ENCODE data around the gene GALNT9. TPM values are rescaled to one million over a fixed set of nuclear protein-coding genes. Genes with fewer than 3 reads are reported as not detected.

Gene GALNT9
- total RNA-seq, 1 experiment from 2014 or later: 0.54 TPM

DNA sequence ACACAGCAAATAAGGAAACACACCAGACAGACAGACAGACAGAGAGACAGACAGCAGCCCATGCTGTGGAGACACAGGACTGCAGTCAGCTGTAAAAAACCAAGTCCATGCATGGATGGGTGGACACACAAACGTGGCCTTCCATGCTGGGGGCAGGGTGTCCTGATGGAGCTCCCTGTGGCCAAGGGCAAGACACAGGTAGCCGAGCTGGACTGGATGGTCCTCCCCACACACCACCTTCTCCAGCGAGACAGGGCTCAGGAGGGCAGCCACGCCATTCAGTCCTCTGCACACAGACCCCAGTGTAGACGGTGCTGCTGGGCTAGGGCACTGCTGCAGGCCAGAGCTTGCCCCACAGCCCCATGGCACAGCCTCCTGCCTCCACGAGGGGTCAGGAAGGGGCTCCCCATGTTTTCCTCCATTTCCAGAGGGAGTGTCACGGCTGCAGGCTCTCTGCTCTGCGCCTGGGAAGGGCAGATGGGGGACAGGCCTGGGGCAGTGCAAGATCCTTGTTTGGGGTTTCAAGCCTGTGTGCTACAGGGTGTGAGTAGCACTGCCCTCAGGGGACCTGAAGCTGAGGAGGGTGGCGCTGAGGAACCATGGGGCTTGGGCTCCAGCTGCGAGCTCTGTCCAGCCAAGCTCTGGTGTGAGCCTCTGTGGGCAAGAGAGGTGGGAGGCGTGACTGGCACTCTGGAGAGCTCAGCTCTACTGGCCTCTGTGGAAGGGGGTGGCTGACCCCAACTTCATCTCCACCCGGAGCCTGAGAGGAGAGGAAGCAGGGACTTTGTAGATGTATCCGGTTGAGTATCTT is 67.9 kb downstream of the GALNT9 start:
- H3K27ac Mint-ChIP-seq (ENCODE audit: unreplicated experiment): no peak overlapping the region
- H3K9me3 Mint-ChIP-seq (ENCODE audit: low read depth, unreplicated experiment): no peaks in the 10 kb centered on the region
- CTCF ChIA-PET: interaction anchor here (1.0 to 1.8 kb wide), 2 partner anchors 20 to 23 kb away, joined by 3 to 5 read pairs; no protein-coding TSS in a partner anchor
- intact Hi-C loops (cut with micrococcal nuclease; ENCODE audit: unreplicated experiment): no loop called here
- BruUV-seq (replicated peaks): no TSS peak
- no peak for DNase-seq
- H3K4me1 Mint-ChIP-seq (ENCODE audit: low read depth, unreplicated experiment): no peaks in the 10 kb centered on the region
- H3K36me3 Mint-ChIP-seq (ENCODE audit: insufficient read depth, unreplicated experiment): no peaks in the 10 kb centered on the region
- H3K27me3 Mint-ChIP-seq (ENCODE audit: unreplicated experiment): peaks cover 68% of the 10 kb centered on the region
- no peak overlapping the region for H3K4me3 Mint-ChIP-seq (ENCODE audit: low read depth, unreplicated experiment)
- TF ChIP-seq, protein P1, sequence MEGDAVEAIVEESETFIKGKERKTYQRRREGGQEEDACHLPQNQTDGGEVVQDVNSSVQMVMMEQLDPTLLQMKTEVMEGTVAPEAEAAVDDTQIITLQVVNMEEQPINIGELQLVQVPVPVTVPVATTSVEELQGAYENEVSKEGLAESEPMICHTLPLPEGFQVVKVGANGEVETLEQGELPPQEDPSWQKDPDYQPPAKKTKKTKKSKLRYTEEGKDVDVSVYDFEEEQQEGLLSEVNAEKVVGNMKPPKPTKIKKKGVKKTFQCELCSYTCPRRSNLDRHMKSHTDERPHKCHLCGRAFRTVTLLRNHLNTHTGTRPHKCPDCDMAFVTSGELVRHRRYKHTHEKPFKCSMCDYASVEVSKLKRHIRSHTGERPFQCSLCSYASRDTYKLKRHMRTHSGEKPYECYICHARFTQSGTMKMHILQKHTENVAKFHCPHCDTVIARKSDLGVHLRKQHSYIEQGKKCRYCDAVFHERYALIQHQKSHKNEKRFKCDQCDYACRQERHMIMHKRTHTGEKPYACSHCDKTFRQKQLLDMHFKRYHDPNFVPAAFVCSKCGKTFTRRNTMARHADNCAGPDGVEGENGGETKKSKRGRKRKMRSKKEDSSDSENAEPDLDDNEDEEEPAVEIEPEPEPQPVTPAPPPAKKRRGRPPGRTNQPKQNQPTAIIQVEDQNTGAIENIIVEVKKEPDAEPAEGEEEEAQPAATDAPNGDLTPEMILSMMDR (IDR thresholded peaks at IDR 0.05; ENCODE audit: unreplicated experiment): no peak

DNA sequence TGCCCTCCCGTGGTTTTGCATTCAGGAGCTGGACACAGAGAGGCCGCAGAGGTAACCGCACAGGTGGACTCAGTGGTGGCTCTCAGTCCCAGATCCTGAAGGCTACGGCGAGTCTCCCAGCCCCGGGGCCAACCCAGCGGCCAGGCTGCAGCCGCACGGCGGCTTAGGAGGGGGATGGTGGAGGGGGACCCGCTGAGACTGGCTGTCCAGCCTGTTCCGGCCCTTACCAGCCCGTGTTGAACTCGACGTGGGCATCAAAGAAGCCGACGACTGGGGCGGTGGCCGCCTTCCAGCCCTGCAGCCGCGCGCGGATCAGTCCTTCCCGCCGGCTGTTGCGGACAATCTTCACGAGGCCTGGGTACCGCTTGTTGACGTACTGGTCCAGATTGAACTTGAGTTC is 68.7 kb downstream of the GALNT9 start:
- intact Hi-C loops (cut with micrococcal nuclease; ENCODE audit: unreplicated experiment): no loop called here
- Mint-ChIP-seq H3K4me3 (ENCODE audit: low read depth, unreplicated experiment) (no peak overlapping the region), H3K27ac (ENCODE audit: unreplicated experiment) (no peak overlapping the region), H3K27me3 (ENCODE audit: unreplicated experiment) (peaks cover 76% of the 10 kb centered on the region), H3K9me3 (ENCODE audit: low read depth, unreplicated experiment) (no peaks in the 10 kb centered on the region), H3K4me1 (ENCODE audit: low read depth, unreplicated experiment) (no peaks in the 10 kb centered on the region), H3K36me3 (ENCODE audit: insufficient read depth, unreplicated experiment) (no peaks in the 10 kb centered on the region)
- no peak for DNase-seq
- no TSS peak for BruUV-seq (replicated peaks)
- TF ChIP-seq, protein P1 (IDR thresholded peaks at IDR 0.05; ENCODE audit: unreplicated experiment): no peak
- CTCF ChIA-PET: interaction anchor here (1.8 kb wide), 1 partner anchor 24 kb away, joined by 5 read pairs; no protein-coding TSS in a partner anchor

DNA sequence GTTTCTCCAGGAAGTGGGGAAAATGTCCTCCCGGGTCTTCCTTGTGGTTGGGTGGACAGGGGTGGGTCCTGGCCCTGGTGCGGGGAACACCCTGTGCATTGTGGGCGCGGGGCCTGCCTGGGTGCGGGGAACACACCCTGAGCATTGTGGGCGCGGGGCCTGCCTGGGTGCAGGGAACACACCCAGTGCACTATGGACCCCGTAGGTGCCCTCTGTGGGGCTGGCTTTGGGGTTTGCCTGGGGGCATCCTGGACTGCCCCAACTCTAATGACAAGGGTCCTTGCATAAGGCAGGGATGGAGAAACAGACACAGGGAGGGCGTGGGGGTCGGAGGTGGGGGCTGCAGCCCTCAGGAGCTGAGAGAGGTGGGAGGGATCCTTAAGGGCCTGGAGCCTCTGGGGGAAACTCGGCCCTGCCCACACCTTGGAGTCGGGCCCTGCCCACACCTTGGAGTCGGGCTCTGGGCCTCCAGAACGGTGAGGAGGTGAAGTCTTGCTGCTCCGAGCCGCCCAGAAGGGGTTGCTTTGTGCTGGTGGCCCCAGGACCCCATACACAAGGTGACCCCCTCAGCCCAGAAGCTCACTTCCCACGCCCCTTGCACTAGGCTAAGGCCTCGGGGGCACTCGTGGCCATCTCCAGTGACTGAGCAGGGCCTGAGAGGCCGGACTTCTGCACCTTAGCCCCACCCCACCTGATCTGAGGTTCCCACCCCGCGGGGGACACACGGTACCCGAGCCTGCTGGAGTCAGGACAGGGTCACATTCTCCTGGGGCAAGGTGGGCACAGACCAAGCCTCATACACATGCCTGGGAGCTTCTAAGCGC is 69.3 kb downstream of the GALNT9 start:
- CTCF ChIA-PET: interaction anchor here (1.8 kb wide), 1 partner anchor 25 kb away, joined by 5 read pairs; no protein-coding TSS in a partner anchor
- Mint-ChIP-seq H3K36me3 (ENCODE audit: insufficient read depth, unreplicated experiment) (no peaks in the 10 kb centered on the region), H3K4me1 (ENCODE audit: low read depth, unreplicated experiment) (no peaks in the 10 kb centered on the region), H3K4me3 (ENCODE audit: low read depth, unreplicated experiment) (no peak overlapping the region), H3K27me3 (ENCODE audit: unreplicated experiment) (peaks cover 83% of the 10 kb centered on the region), H3K27ac (ENCODE audit: unreplicated experiment) (no peak overlapping the region), H3K9me3 (ENCODE audit: low read depth, unreplicated experiment) (no peaks in the 10 kb centered on the region)
- TF ChIP-seq, protein P1 (IDR thresholded peaks at IDR 0.05; ENCODE audit: unreplicated experiment): no peak
- no TSS peak for BruUV-seq (replicated peaks)
- DNase-seq: no peak
- intact Hi-C loops (cut with micrococcal nuclease; ENCODE audit: unreplicated experiment): no loop called here

DNA sequence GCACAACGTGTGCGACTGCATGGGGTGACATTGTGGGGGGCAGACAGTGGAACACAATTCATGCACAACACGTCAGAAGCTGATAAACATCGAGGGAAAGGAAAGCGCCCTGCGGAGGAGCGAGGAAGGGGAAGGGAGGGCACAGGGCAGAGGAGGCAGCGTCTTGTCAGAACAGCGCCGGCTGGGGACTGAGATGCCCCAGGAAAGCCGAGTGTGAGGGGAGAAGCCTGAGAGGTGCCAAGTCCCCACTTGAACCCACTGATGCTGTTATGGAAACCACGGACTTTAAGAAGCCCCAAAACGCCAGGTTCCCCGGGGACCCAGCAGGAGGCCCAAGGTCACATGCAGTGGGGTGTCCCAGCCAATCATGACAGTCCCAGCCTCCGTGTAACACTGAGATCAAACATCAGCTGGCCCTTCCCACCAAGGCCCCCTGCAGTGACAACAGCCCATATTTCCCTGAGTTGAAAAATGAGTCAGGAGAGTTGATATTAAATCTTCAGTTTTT is 70.0 kb downstream of the GALNT9 start:
- intact Hi-C loops (cut with micrococcal nuclease; ENCODE audit: unreplicated experiment): no loop called here
- Mint-ChIP-seq H3K36me3 (ENCODE audit: insufficient read depth, unreplicated experiment) (no peaks in the 10 kb centered on the region), H3K9me3 (ENCODE audit: low read depth, unreplicated experiment) (no peaks in the 10 kb centered on the region), H3K27ac (ENCODE audit: unreplicated experiment) (no peak overlapping the region), H3K27me3 (ENCODE audit: unreplicated experiment) (peaks cover 89% of the 10 kb centered on the region), H3K4me1 (ENCODE audit: low read depth, unreplicated experiment) (no peaks in the 10 kb centered on the region), H3K4me3 (ENCODE audit: low read depth, unreplicated experiment) (no peak overlapping the region)
- CTCF ChIA-PET: interaction anchor here (0.6 kb wide), 1 partner anchor 256 kb away, joined by 5 read pairs; no protein-coding TSS in a partner anchor
- BruUV-seq (replicated peaks): no TSS peak
- no peak for DNase-seq
- TF ChIP-seq, protein P1 (IDR thresholded peaks at IDR 0.05; ENCODE audit: unreplicated experiment): no peak

All from Calu3 (cell line).